ENCODE measurements around the gene ORC3. TPM values are rescaled to one million over a fixed set of nuclear protein-coding genes. Genes with fewer than 3 reads are reported as not detected.
A peak's percentile ranks its signal among the peaks of the same experiment; 100 is the strongest.

ORC3 gene
- total RNA-seq, 3 donors from 2014 or later (not counting 1 experiment from before 2014, with no cell fraction given), result 13.1 to 13.4 (median 13.3) TPM

GRCh38 chr6:87653074-87653962 is 63.4 kb downstream of the ORC3 start:
- H3K27me3 ChIP-seq (ENCODE audit: control insufficient read depth, insufficient read depth, low read length), result no peaks in the 10 kb centered on the region
- no peaks in the 10 kb centered on the region for H3K27me3 Mint-ChIP-seq (ENCODE audit: low read depth in 2 of 2)
- ATAC-seq (no peak), DNase-seq (peak in 1 of 2 donors; percentile 46)
- H3K27ac ChIP-seq (ENCODE audit: low read length), result no peak overlapping the region
- intact Hi-C loops (cut with micrococcal nuclease), result no loop called here
- no peaks in the 10 kb centered on the region for H3K9me3 Mint-ChIP-seq
- H3K4me3 Mint-ChIP-seq, result no peak overlapping the region
- no peak overlapping the region for H3K4me3 ChIP-seq (ENCODE audit: low read length)
- no peaks in the 10 kb centered on the region for H3K4me1 ChIP-seq (ENCODE audit: control insufficient read depth, insufficient read depth, low read length)
- peaks cover 11% of the 10 kb centered on the region for H3K36me3 ChIP-seq (ENCODE audit: control insufficient read depth, insufficient read depth, low read length)
- TF ChIP-seq, protein P1, sequence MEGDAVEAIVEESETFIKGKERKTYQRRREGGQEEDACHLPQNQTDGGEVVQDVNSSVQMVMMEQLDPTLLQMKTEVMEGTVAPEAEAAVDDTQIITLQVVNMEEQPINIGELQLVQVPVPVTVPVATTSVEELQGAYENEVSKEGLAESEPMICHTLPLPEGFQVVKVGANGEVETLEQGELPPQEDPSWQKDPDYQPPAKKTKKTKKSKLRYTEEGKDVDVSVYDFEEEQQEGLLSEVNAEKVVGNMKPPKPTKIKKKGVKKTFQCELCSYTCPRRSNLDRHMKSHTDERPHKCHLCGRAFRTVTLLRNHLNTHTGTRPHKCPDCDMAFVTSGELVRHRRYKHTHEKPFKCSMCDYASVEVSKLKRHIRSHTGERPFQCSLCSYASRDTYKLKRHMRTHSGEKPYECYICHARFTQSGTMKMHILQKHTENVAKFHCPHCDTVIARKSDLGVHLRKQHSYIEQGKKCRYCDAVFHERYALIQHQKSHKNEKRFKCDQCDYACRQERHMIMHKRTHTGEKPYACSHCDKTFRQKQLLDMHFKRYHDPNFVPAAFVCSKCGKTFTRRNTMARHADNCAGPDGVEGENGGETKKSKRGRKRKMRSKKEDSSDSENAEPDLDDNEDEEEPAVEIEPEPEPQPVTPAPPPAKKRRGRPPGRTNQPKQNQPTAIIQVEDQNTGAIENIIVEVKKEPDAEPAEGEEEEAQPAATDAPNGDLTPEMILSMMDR (IDR thresholded peaks at IDR 0.05), result no peak
- H3K36me3 Mint-ChIP-seq, result peaks cover 13% of the 10 kb centered on the region
- H3K27ac Mint-ChIP-seq, result peak overlapping the region in 1 of 2 donors; percentile 37
- 95% methylated on average over 2 of the region's 3 CpGs for WGBS (ENCODE audit: insufficient coverage)
- no peaks in the 10 kb centered on the region for H3K9me3 ChIP-seq (ENCODE audit: control insufficient read depth, insufficient read depth, low read length)
- H3K4me1 Mint-ChIP-seq, result peaks cover 0 to 6% of the 10 kb centered on the region in 2 donors

DNA sequence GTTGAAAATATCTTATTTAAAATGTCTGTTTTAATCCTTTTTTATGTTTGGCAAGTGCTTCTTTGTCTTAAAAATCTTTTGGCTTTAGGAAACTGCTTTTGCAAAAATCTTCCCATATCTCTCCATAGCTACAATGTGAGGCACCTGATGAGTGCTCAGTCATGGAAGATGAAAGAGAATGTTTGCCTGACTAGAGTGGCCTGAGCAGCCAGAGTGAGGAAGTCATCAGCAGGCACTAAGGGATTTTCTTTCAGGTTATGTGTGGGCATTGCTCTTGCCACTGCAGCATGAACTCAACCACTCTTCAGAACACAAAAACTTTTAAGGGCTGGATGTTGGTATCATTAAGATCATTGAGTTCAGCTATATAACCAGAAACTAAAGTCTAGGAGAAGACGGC is 64.2 kb downstream of the ORC3 start:
- ATAC-seq (no peak), DNase-seq (no peak)
- H3K4me1 ChIP-seq (ENCODE audit: control insufficient read depth, insufficient read depth, low read length), result no peaks in the 10 kb centered on the region
- no peaks in the 10 kb centered on the region for H3K9me3 ChIP-seq (ENCODE audit: control insufficient read depth, insufficient read depth, low read length)
- TF ChIP-seq, protein P1 (IDR thresholded peaks at IDR 0.05), result no peak
- Mint-ChIP-seq H3K9me3 (no peaks in the 10 kb centered on the region), H3K4me3 (no peak overlapping the region), H3K36me3 (peaks cover 13% of the 10 kb centered on the region), H3K27ac (peak overlapping the region in 1 of 2 donors; percentile 37), H3K4me1 (peaks cover 0 to 6% of the 10 kb centered on the region in 2 donors), H3K27me3 (ENCODE audit: low read depth in 2 of 2) (no peaks in the 10 kb centered on the region)
- WGBS (ENCODE audit: insufficient coverage), result 92% methylated on average over 1 of the region's 1 CpG
- intact Hi-C loops (cut with micrococcal nuclease), result no loop called here
- peaks cover 14% of the 10 kb centered on the region for H3K36me3 ChIP-seq (ENCODE audit: control insufficient read depth, insufficient read depth, low read length)
- H3K27me3 ChIP-seq (ENCODE audit: control insufficient read depth, insufficient read depth, low read length), result no peaks in the 10 kb centered on the region
- H3K27ac ChIP-seq (ENCODE audit: low read length), result no peak overlapping the region
- no peak overlapping the region for H3K4me3 ChIP-seq (ENCODE audit: low read length)

DNA sequence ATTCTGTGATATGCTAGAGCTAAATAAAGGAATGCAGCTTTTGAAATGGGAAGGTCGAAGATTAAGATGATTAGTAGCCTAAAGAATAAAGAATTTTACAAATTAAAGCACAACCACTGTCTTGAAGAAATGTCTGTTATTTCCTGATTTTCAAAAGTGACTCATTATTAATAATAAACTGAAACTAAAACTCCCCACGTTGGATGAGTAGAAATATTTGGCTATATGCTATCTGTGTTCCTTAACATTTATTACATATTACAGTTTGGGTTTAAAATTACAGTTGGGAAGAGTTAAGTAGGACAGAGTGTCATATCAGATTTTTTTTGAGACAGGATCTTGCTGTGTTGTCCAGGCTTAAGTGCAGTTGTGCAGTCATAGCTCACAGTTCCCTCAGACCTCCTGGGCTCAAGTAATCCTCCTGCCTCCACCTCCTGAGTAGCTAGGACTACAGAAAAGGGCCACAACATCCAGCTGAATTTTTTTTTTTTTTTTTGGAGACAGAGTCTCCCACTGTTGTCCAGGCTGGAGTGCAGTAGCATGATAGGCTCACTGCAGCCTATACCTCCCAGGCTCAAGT is 65.0 kb downstream of the ORC3 start:
- no peak overlapping the region for H3K4me3 ChIP-seq (ENCODE audit: low read length)
- peaks cover 13% of the 10 kb centered on the region for H3K36me3 Mint-ChIP-seq
- H3K27ac ChIP-seq (ENCODE audit: low read length), result no peak overlapping the region

More for the DNA sequence above, 65.0 kb downstream of the ORC3 start:
- Histone ChIP-seq H3K4me1 (ENCODE audit: control insufficient read depth, insufficient read depth, low read length) (no peaks in the 10 kb centered on the region), H3K9me3 (ENCODE audit: control insufficient read depth, insufficient read depth, low read length) (no peaks in the 10 kb centered on the region), H3K27me3 (ENCODE audit: control insufficient read depth, insufficient read depth, low read length) (no peaks in the 10 kb centered on the region), H3K36me3 (ENCODE audit: control insufficient read depth, insufficient read depth, low read length) (peaks cover 14% of the 10 kb centered on the region)
- no CpG with 5 or more reads among the region's 2 CpGs for WGBS (ENCODE audit: insufficient coverage)
- intact Hi-C loops (cut with micrococcal nuclease), result no loop called here
- Mint-ChIP-seq H3K9me3 (no peaks in the 10 kb centered on the region), H3K27me3 (ENCODE audit: low read depth in 2 of 2) (no peaks in the 10 kb centered on the region), H3K4me3 (no peak overlapping the region), H3K27ac (no peak overlapping the region), H3K4me1 (peaks cover 0 to 6% of the 10 kb centered on the region in 2 donors)
- ATAC-seq, result no peak
- TF ChIP-seq, protein P1 (IDR thresholded peaks at IDR 0.05), result no peak
- DNase-seq, result no peak

All from natural killer cell (primary cell).